ENCODE measurements around the gene INPP5K. TPM values are rescaled to one million over a fixed set of nuclear protein-coding genes. Genes with fewer than 3 reads are reported as not detected.
A peak's percentile ranks its signal among the peaks of the same experiment; 100 is the strongest.

The INPP5K gene
- total and polyA plus RNA-seq, 2 of the 4 experiments (the other 2 are of a cell fraction), result 14.9 to 17.4 TPM

DNA sequence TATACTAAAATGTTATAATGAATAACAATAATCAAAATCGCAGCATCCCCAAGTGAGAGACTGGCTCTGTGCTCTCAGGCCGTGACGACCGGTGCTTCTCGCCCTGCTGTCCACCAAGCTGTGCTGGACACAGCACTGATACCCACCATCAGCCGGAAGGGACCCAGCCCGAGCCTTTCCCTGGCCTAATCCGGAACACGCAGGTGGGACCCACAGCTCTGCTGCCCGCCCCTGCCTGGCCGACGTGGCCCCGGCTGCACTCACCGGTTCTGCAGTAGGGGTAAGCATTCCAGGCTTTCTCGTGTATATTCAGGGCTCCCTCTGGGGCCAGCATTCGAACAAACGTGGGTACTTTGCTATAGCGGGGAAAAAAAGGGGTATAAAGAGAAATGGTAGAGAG, 31.6 kb upstream of the INPP5K start:
- no peak overlapping the region for H3K23ac ChIP-seq (ENCODE audit: low read depth, low read length)
- no peaks in the 10 kb centered on the region for H3K4me1 ChIP-seq (ENCODE audit: control insufficient read depth, insufficient read depth, low read length)
- H3K56ac ChIP-seq (ENCODE audit: extremely low read depth, insufficient read depth, low read length), result no peak overlapping the region
- peaks cover 4% of the 10 kb centered on the region; the same call in 1 of the 2 replicates for H3K9me1 ChIP-seq (ENCODE audit: insufficient read depth, low read length)
- H3K79me1 ChIP-seq (ENCODE audit: low read depth in 1 of 2, low read length in 2 of 2), result peaks cover 11 to 40% of the 10 kb centered on the region in 2 experiments
- H3K9ac ChIP-seq (ENCODE audit: low read depth, low read length), result no peak overlapping the region
- BruUV-seq (replicated peaks), result no TSS peak
- no peak for DNase-seq
- CTCF ChIA-PET, result no interaction called here
- no peak overlapping the region for H2BK5ac ChIP-seq (ENCODE audit: low read depth, low read length, poor library complexity, severe bottlenecking)
- no peak overlapping the region for H2BK120ac ChIP-seq (ENCODE audit: low read depth, low read length)
- H3K14ac ChIP-seq (replicated peaks; ENCODE audit: low read depth, low read length), result no peak overlapping the region
- 97% methylated on average over 13 of the region's 18 CpGs; no CpG with 5 or more reads in 1 of the 2 experiments for WGBS, 2 experiments (ENCODE audit: extremely low coverage in 2 of 2, insufficient read length in 1 of 2)
- H3K36me3 ChIP-seq (ENCODE audit: control insufficient read depth, insufficient read depth, low read length), result peaks cover 38% of the 10 kb centered on the region
- no peaks in the 10 kb centered on the region for H3K9me3 ChIP-seq (ENCODE audit: control insufficient read depth, insufficient read depth, low read length)
- H4K8ac ChIP-seq (ENCODE audit: low read depth in 2 of 2, low read length in 2 of 2), result no peak overlapping the region
- no peak overlapping the region for H3K4me3 ChIP-seq (ENCODE audit: insufficient read depth, low read depth, low read length)
- H2AK5ac ChIP-seq (ENCODE audit: low read depth, low read length), result no peak overlapping the region
- no peak overlapping the region for H3K4ac ChIP-seq (ENCODE audit: low read depth, low read length)
- no peak overlapping the region for H2BK20ac ChIP-seq (ENCODE audit: low read depth, low read length)
- H4K20me1 ChIP-seq (ENCODE audit: insufficient read depth, low read length), result peaks cover 22% of the 10 kb centered on the region; the same call in 1 of the 2 replicates
- no peak overlapping the region for H4K5ac ChIP-seq (ENCODE audit: low read depth, low read length)
- in situ Hi-C loops (cut with MboI; ENCODE audit: low sequenced_read_pairs) (no loop called here), dilution Hi-C loops (cut with HindIII; ENCODE audit: low sequenced_read_pairs, unreplicated experiment) (no loop called here), intact Hi-C loops (cut with micrococcal nuclease) (no loop called here)
- H2AFZ ChIP-seq (replicated peaks; ENCODE audit: low read length, poor library complexity), result no peak overlapping the region
- TF ChIP-seq NFE2L2 (IDR thresholded peaks at IDR 0.05; ENCODE audit: low read depth, low read length) (no peak), POLR2A (IDR thresholded peaks at IDR 0.05; ENCODE audit: low read depth, low read length) (no peak), RFX5 (IDR thresholded peaks at IDR 0.05; ENCODE audit: low read depth, low read length) (no peak), MAZ (IDR thresholded peaks at IDR 0.05; ENCODE audit: borderline replicate concordance, low read depth, low read length) (no peak), RAD21 (IDR thresholded peaks at IDR 0.05; ENCODE audit: low read length) (no peak), MAFK (IDR thresholded peaks at IDR 0.05; ENCODE audit: low read depth, low read length) (no peak), FOS (IDR thresholded peaks at IDR 0.05; ENCODE audit: low read depth, low read length) (no peak), RCOR1 (IDR thresholded peaks at IDR 0.05; ENCODE audit: insufficient replicate concordance, low read length) (no peak), SMC3 (IDR thresholded peaks at IDR 0.05; ENCODE audit: low read depth, low read length) (no peak), MXI1 (IDR thresholded peaks at IDR 0.05; ENCODE audit: borderline replicate concordance, low read depth, low read length) (no peak)
- TF ChIP-seq, protein P1, sequence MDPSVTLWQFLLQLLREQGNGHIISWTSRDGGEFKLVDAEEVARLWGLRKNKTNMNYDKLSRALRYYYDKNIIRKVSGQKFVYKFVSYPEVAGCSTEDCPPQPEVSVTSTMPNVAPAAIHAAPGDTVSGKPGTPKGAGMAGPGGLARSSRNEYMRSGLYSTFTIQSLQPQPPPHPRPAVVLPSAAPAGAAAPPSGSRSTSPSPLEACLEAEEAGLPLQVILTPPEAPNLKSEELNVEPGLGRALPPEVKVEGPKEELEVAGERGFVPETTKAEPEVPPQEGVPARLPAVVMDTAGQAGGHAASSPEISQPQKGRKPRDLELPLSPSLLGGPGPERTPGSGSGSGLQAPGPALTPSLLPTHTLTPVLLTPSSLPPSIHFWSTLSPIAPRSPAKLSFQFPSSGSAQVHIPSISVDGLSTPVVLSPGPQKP (IDR thresholded peaks at IDR 0.05; ENCODE audit: borderline replicate concordance, low read depth, low read length), result no peak
- TF ChIP-seq, protein P2, sequence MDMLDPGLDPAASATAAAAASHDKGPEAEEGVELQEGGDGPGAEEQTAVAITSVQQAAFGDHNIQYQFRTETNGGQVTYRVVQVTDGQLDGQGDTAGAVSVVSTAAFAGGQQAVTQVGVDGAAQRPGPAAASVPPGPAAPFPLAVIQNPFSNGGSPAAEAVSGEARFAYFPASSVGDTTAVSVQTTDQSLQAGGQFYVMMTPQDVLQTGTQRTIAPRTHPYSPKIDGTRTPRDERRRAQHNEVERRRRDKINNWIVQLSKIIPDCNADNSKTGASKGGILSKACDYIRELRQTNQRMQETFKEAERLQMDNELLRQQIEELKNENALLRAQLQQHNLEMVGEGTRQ (IDR thresholded peaks at IDR 0.05; ENCODE audit: low read depth, low read length), result no peak
- TF ChIP-seq, protein P3, sequence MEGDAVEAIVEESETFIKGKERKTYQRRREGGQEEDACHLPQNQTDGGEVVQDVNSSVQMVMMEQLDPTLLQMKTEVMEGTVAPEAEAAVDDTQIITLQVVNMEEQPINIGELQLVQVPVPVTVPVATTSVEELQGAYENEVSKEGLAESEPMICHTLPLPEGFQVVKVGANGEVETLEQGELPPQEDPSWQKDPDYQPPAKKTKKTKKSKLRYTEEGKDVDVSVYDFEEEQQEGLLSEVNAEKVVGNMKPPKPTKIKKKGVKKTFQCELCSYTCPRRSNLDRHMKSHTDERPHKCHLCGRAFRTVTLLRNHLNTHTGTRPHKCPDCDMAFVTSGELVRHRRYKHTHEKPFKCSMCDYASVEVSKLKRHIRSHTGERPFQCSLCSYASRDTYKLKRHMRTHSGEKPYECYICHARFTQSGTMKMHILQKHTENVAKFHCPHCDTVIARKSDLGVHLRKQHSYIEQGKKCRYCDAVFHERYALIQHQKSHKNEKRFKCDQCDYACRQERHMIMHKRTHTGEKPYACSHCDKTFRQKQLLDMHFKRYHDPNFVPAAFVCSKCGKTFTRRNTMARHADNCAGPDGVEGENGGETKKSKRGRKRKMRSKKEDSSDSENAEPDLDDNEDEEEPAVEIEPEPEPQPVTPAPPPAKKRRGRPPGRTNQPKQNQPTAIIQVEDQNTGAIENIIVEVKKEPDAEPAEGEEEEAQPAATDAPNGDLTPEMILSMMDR (conservative IDR thresholded peaks at IDR 0.05; ENCODE audit: low read depth, low read length), result no peak
- no peak overlapping the region for H4K91ac ChIP-seq (ENCODE audit: insufficient read depth, low read depth, low read length)
- ATAC-seq (ENCODE audit: low read depth), result no peak
- no peak overlapping the region for H3K27ac ChIP-seq (ENCODE audit: insufficient read depth, low read length)
- H2AK9ac ChIP-seq (replicated peaks; ENCODE audit: low read depth, low read length, poor library complexity), result peak overlapping the region; percentile 9
- no peak overlapping the region for H2BK15ac ChIP-seq (ENCODE audit: low read depth, low read length)
- H3K18ac ChIP-seq (ENCODE audit: low read depth, low read length), result no peak overlapping the region
- POLR2A ChIA-PET (ENCODE audit: unreplicated experiment), result no interaction called here
- H3K4me2 ChIP-seq (ENCODE audit: low read depth, low read length), result no peak overlapping the region
- H3K27me3 ChIP-seq (ENCODE audit: control insufficient read depth, insufficient read depth, low read length), result no peaks in the 10 kb centered on the region

All from IMR-90 (cell line).